HCT116 (cell line): ENCODE results near the gene OR5B2. TPM values are rescaled to one million over a fixed set of nuclear protein-coding genes. Genes with fewer than 3 reads are reported as not detected.

ENCODE experiments used
- ATAC-seq: fragments of 200-7000 bp; cut with Tn5 transposase; 2 replicates; pipeline ENCODE4 v1.9.1; 2020; ENCODE audit warnings: mild to moderate bottlenecking, moderate library complexity
- BruUV-seq: library from RNA; stranded (reverse); fragments of 400-500 nt; replicated peaks from 2 replicates; lab custom pipeline; 2021; lab: Mats Ljungman, UMichigan
- CTCF ChIA-PET: fragments of 300-600 bp; sonication (Branson Sonifier 250); formaldehyde crosslinking; loops from one replicate; lab custom pipeline; 2021; ENCODE audit warnings: antibody characterized with exemption; lab: Charles Lee
- POLR2A ChIA-PET: fragments of 300-600, 350-600 bp; sonication (Branson Sonifier 250); formaldehyde crosslinking; loops from one replicate; lab custom pipeline; 2021; ENCODE audit warnings: antibody characterized with exemption; lab: Charles Lee
- RAD21 ChIA-PET, 2 experiments: fragments of 300-600 bp; sonication (Branson Sonifier 250); formaldehyde crosslinking; loops; one replicate each; lab custom pipeline; 2023; ENCODE audit warnings: low total read pairs in 2 of 2; ENCODE audit not compliant: uncharacterized antibody in 2 of 2, unreplicated experiment in 2 of 2, low non-redundant PET in 1 of 2; lab: Charles Lee
- DNase-seq: peaks from one replicate; pipeline ENCODE4 v3.0.0-alpha.2; 2010; ENCODE audit warnings: low read depth, low spot score
- H2AFZ ChIP-seq: fragments of 200-600 bp; shearing (Covaris generic), sonication (generic); 2 replicates; pipeline ENCODE4 v1.6.1; 2017; ENCODE audit warnings: low read depth, mixed run types, mixed read lengths, antibody characterized with exemption, low read length; ENCODE audit not compliant: poor library complexity, severe bottlenecking
- H3K27ac ChIP-seq: 2 replicates; pipeline ENCODE4 v1.5.1; 2012; ENCODE audit warnings: low read depth, low read length
- H3K27me3 ChIP-seq: fragments of 200-600 bp; sonication (generic); 2 replicates; pipeline ENCODE4 v1.6.1; 2016; ENCODE audit warnings: mixed run types, low read length, mixed read lengths; ENCODE audit not compliant: insufficient read depth
- H3K36me3 ChIP-seq, 2 experiments: fragments of 200-500 bp in 1 of 2; fragments of 200-600 bp in 1 of 2; sonication (Bioruptor generic) in 1 of 2; sonication (generic) in 1 of 2; 2 replicates each; pipeline versions ENCODE4 v1.5.1 to v1.6.1; 2014 to 2016; ENCODE audit warnings: low read length in 2 of 2, inconsistent platforms in 1 of 2, mixed read lengths in 1 of 2, mixed run types in 1 of 2; ENCODE audit not compliant: insufficient read depth in 2 of 2, control insufficient read depth in 1 of 2
- H3K4me1 ChIP-seq, 2 experiments: fragments of 200-600 bp in 1 of 2; sonication (generic) in 1 of 2; 2 replicates each; pipeline versions ENCODE4 v1.5.1 to v1.6.1; 2012 to 2017; ENCODE audit warnings: low read length in 2 of 2, inconsistent platforms in 1 of 2, mild to moderate bottlenecking in 1 of 2, mixed read lengths in 1 of 2, mixed run types in 1 of 2, moderate library complexity in 1 of 2; ENCODE audit not compliant: insufficient read depth in 2 of 2, control insufficient read depth in 1 of 2
- H3K4me2 ChIP-seq: fragments of 200-600 bp; sonication (generic); 2 replicates; pipeline ENCODE4 v1.6.1; 2017; ENCODE audit warnings: mixed run types, low read length, mixed read lengths
- H3K4me3 ChIP-seq, 2 experiments: fragments of 200-600 bp in 1 of 2; sonication (generic) in 1 of 2; replicated peaks in 1 of 2; 2 replicates each; pipeline ENCODE4 v1.5.1; 2011 to 2016; ENCODE audit warnings: low read length in 2 of 2, control low read depth in 1 of 2, low read depth in 1 of 2, mild to moderate bottlenecking in 1 of 2, mixed read lengths in 1 of 2, mixed run types in 1 of 2
- H3K79me2 ChIP-seq: fragments of 200-600 bp; sonication (generic); 2 replicates; pipeline ENCODE4 v1.6.1; 2017; ENCODE audit warnings: mild to moderate bottlenecking, mixed run types, low read length, moderate library complexity, mixed read lengths; ENCODE audit not compliant: insufficient read depth
- H3K9ac ChIP-seq: fragments of 200-600 bp; sonication (generic); 2 replicates; pipeline ENCODE4 v1.6.1; 2016; ENCODE audit warnings: low read length, mixed read lengths
- H3K9me2 ChIP-seq: fragments of 200-600 bp; sonication (generic), shearing (Covaris generic); 2 replicates; pipeline ENCODE4 v1.6.1; 2017; ENCODE audit warnings: mixed run types, mild to moderate bottlenecking, moderate library complexity; ENCODE audit not compliant: insufficient read depth
- H3K9me3 ChIP-seq, 2 experiments: fragments of 200-500 bp in 1 of 2; fragments of 200-600 bp in 1 of 2; sonication (Bioruptor generic) in 1 of 2; sonication (generic) in 1 of 2; 2 replicates each; pipeline ENCODE4 v1.6.1; 2014 to 2017; ENCODE audit warnings: low read length in 2 of 2, mixed read lengths in 2 of 2, inconsistent platforms in 1 of 2, low read depth in 1 of 2, mild to moderate bottlenecking in 1 of 2, mixed run types in 1 of 2, moderate library complexity in 1 of 2; ENCODE audit not compliant: control insufficient read depth in 1 of 2, insufficient read depth in 1 of 2
- H4K20me1 ChIP-seq: fragments of 200-600 bp; sonication (generic), shearing (Covaris generic); 2 replicates; pipeline ENCODE4 v1.6.1; 2017; ENCODE audit warnings: mixed run types, mild to moderate bottlenecking, moderate library complexity; ENCODE audit not compliant: insufficient read depth
- CEBPB ChIP-seq: IDR thresholded peaks from 2 replicates; pipeline ENCODE4 v1.6.1; 2012; ENCODE audit warnings: low read depth
- CTCF ChIP-seq, 3 experiments: fragments of 200-600 bp in 1 of 3; sonication (generic) in 1 of 3; IDR thresholded peaks in 2 of 3; conservative IDR thresholded peaks in 1 of 3; 2 replicates each; pipeline ENCODE4 v1.5.1; 2012 to 2017; ENCODE audit warnings: low read depth in 2 of 3, low read length in 2 of 3, antibody characterized with exemption in 1 of 3, borderline replicate concordance in 1 of 3, control low read depth in 1 of 3, mild to moderate bottlenecking in 1 of 3, mixed read lengths in 1 of 3, mixed run types in 1 of 3, moderate library complexity in 1 of 3; ENCODE audit not compliant: insufficient read depth in 1 of 3
- EZH2phosphoT487 ChIP-seq: fragments of 200-600 bp; IDR thresholded peaks from 2 replicates; pipeline ENCODE4 v1.6.1; 2018; ENCODE audit warnings: antibody characterized with exemption, borderline replicate concordance
- JUND ChIP-seq: IDR thresholded peaks from 2 replicates; pipeline ENCODE4 v1.6.1; 2012
- MAX ChIP-seq: IDR thresholded peaks from 2 replicates; pipeline ENCODE4 v1.6.1; 2012
- TCF7L2 ChIP-seq: IDR thresholded peaks from 2 replicates; pipeline ENCODE4 v1.7.0; 2011; ENCODE audit warnings: borderline replicate concordance, inconsistent platforms; ENCODE audit not compliant: insufficient read depth, insufficient read length; ENCODE audit errors: extremely low read depth
- intact Hi-C: fragments of 100-400 bp; cut with micrococcal nuclease; formaldehyde crosslinking; loops from 2 replicates; pipeline ENCODE4 v1.10.0; 2022
- total RNA-seq: library from RNA; stranded (reverse); gene quantifications from one replicate; pipeline ENCODE4 v1.2.1, GENCODE V29; 2021; ENCODE audit not compliant: unreplicated experiment

The OR5B2 gene
- total RNA-seq, 1 experiment from 2014 or later: not detected

DNA sequence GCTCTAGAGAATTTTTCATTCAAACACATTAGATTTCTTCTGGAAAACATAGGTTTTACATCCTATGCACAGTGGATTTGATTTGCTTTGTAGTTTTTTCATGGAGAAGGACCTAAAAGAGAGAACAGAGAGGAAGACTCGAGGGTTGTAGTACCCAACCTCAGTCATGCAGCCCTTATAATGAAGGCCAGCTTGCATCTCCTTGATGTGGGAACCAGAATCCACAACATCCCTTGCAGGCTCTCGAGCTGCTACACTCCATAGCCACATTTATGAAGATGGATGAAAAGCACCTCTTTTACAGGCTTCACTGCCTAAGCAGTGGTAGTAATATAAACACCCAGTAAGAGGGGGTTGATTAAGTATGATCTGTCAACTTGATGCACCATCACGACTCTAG is 23.7 kb upstream of the OR5B2 start (continued):
- no peak for TF ChIP-seq MAX
- no peak for TF ChIP-seq CTCF (IDR thresholded peaks at IDR 0.05 in 2 of 3, conservative IDR thresholded peaks at IDR 0.05 in 1 of 3; ENCODE audit: borderline replicate concordance in 1 of 3, insufficient read depth in 1 of 3, low read depth in 2 of 3, low read length in 2 of 3)

GRCh38 chr11:58446294-58446693 is 18.4 kb upstream of the OR5B2 start:
- Histone ChIP-seq H3K36me3 (no peaks in the 10 kb centered on the region), H3K4me1 (no peaks in the 10 kb centered on the region), H4K20me1 (no peaks in the 10 kb centered on the region), H3K9me2 (no peaks in the 10 kb centered on the region), H3K27me3 (no peaks in the 10 kb centered on the region), H3K27ac (no peak overlapping the region), H3K79me2 (no peaks in the 10 kb centered on the region), H3K9me3 (no peaks in the 10 kb centered on the region), H3K4me3 (no peak overlapping the region), H2AFZ (no peak overlapping the region), H3K9ac (no peak overlapping the region), H3K4me2 (no peak overlapping the region)
- CTCF ChIA-PET: no interaction called here
- TF ChIP-seq EZH2phosphoT487 (no peak), TCF7L2 (no peak), CEBPB (no peak), JUND (no peak)
- POLR2A ChIA-PET: no interaction called here
- ATAC-seq (no peak), DNase-seq (no peak)
- BruUV-seq: no TSS peak
- RAD21 ChIA-PET: no interaction called here
- intact Hi-C loops: no loop called here
